K562 (cell line): ENCODE measurements around the gene RAB26. TPM values are rescaled to one million over a fixed set of nuclear protein-coding genes. Genes with fewer than 3 reads are reported as not detected.

Source experiments
- ATAC-seq: fragments of 200-7000 bp; cut with Tn5 transposase; 3 replicates; pipeline ENCODE4 v1.9.1; 2020; ENCODE audit warnings: moderate library complexity
- BruUV-seq: library from RNA; stranded (reverse); fragments of 400-500 nt; replicated peaks from 2 replicates; lab custom pipeline; 2021; lab: Mats Ljungman, UMichigan
- CTCF ChIA-PET: fragments of 300-600 bp; formaldehyde crosslinking; extraction: SDS; loops from one replicate; lab custom pipeline; 2021; ENCODE audit warnings: low intra/inter-chr PET ratio; lab: Yijun Ruan, JAX
- POLR2A ChIA-PET: fragments of 300-600, 350-650 bp; sonication (Branson Sonifier 250); formaldehyde crosslinking; extraction: SDS; loops from one replicate; lab custom pipeline; 2021; ENCODE audit warnings: antibody characterized with exemption, inconsistent platforms; lab: Yijun Ruan, JAX
- DNase-seq, 4 experiments: peaks; one replicate each; pipeline versions ENCODE4 v3.0.0 to v3.0.0-alpha.2; 2011 to 2018; ENCODE audit warnings: low spot score in 3 of 4, mixed read lengths in 3 of 4; ENCODE audit errors: extremely low read depth in 1 of 4
- FAIRE-seq: peaks from 2 replicates; lab custom pipeline; 2011; peaks lifted over from hg19 to GRCh38; lab: Jason Lieb, UNC
- H2AFZ ChIP-seq: 2 replicates; pipeline ENCODE4 v1.6.0; 2011; ENCODE audit warnings: low read depth, low read length, control low read depth, inconsistent platforms
- H3K27ac ChIP-seq: fragments of 200-600 bp; 3 replicates; pipeline ENCODE4 v1.8.0; 2011; ENCODE audit warnings: low read depth, mild to moderate bottlenecking, control low read depth, inconsistent platforms, low read length, moderate library complexity, mixed read lengths; ENCODE audit errors: extremely low read depth
- H3K27me3 ChIP-seq, 2 experiments: fragments of 300-600 bp in 1 of 2; 2 replicates in 1 of 2; 3 replicates in 1 of 2; pipeline versions ENCODE4 v1.6.0 to v1.8.0; 2011; ENCODE audit warnings: inconsistent platforms in 2 of 2, low read length in 2 of 2, mild to moderate bottlenecking in 1 of 2, mixed read lengths in 1 of 2, moderate library complexity in 1 of 2; ENCODE audit not compliant: control insufficient read depth in 2 of 2, insufficient read depth in 2 of 2
- H3K36me3 ChIP-seq: fragments of 300-600 bp; 3 replicates; pipeline ENCODE4 v1.8.0; 2011; ENCODE audit warnings: mild to moderate bottlenecking, low read length, inconsistent platforms; ENCODE audit not compliant: control insufficient read depth, insufficient read depth
- H3K4me1 ChIP-seq, 2 experiments: fragments of 200-600 bp in 1 of 2; replicated peaks in 1 of 2; 2 replicates in 1 of 2; 3 replicates in 1 of 2; pipeline versions ENCODE4 v1.5.1 to v1.8.0; 2011; ENCODE audit warnings: inconsistent platforms in 2 of 2, low read length in 2 of 2, mild to moderate bottlenecking in 1 of 2, mixed read lengths in 1 of 2, moderate library complexity in 1 of 2; ENCODE audit not compliant: control insufficient read depth in 2 of 2, insufficient read depth in 2 of 2
- H3K4me2 ChIP-seq: 2 replicates; pipeline ENCODE4 v1.6.1; 2011; ENCODE audit warnings: low read length, control low read depth, inconsistent platforms, mixed read lengths; ENCODE audit not compliant: insufficient read depth
- H3K4me3 ChIP-seq: fragments of 200-600 bp; sonication (generic), shearing (Covaris generic); 2 replicates; pipeline ENCODE4 v1.5.1; 2016; ENCODE audit warnings: control low read depth, inconsistent platforms
- H3K79me2 ChIP-seq: fragments of 200-600 bp; 3 replicates; pipeline ENCODE4 v1.8.0; 2011; ENCODE audit warnings: low read length, inconsistent platforms; ENCODE audit not compliant: control insufficient read depth, insufficient read depth
- H3K9ac ChIP-seq, 2 experiments: 2 replicates each; pipeline versions ENCODE4 v1.6.0 to v1.6.1; 2011; ENCODE audit warnings: low read depth in 2 of 2, low read length in 2 of 2, control low read depth in 1 of 2, inconsistent platforms in 1 of 2, mild to moderate bottlenecking in 1 of 2, mixed read lengths in 1 of 2; ENCODE audit not compliant: insufficient read depth in 1 of 2
- H3K9me1 ChIP-seq: one replicate; pipeline ENCODE4 v1.6.0; 2011; ENCODE audit warnings: inconsistent platforms, mild to moderate bottlenecking, low read length, moderate library complexity; ENCODE audit not compliant: control insufficient read depth, insufficient read depth
- H3K9me3 ChIP-seq: replicated peaks from 2 replicates; pipeline ENCODE4 v1.5.1; 2011; ENCODE audit warnings: low read depth, low read length, inconsistent platforms; ENCODE audit not compliant: control insufficient read depth, insufficient read depth
- H4K20me1 ChIP-seq: replicated peaks from 2 replicates; pipeline ENCODE4 v1.6.1; 2011; ENCODE audit warnings: low read length, inconsistent platforms, mixed read lengths; ENCODE audit not compliant: control insufficient read depth, insufficient read depth
- NFYB ChIP-seq: IDR thresholded peaks from 2 replicates; pipeline ENCODE4 v1.6.1; 2011; ENCODE audit warnings: mild to moderate bottlenecking, moderate library complexity; ENCODE audit not compliant: insufficient read length; ENCODE audit errors: extremely low read depth
- NR2C1 ChIP-seq, 2 experiments: fragments of 450-650 bp; IDR thresholded peaks; 2 replicates each; pipeline ENCODE4 v1.6.1; 2017; ENCODE audit warnings: mild to moderate bottlenecking in 2 of 2, antibody characterized with exemption in 1 of 2, inconsistent platforms in 1 of 2, missing compliant biosample characterization in 1 of 2, missing genetic modification characterization in 1 of 2
- NR2C2 ChIP-seq, 2 experiments: fragments of 200-800 bp in 1 of 2; sonication (Bioruptor generic) in 1 of 2; sonication (generic) in 1 of 2; formaldehyde crosslinking in 1 of 2; IDR thresholded peaks; 2 replicates each; pipeline versions ENCODE4 v1.6.1 to v1.8.0; 2016 to 2022; ENCODE audit warnings: mild to moderate bottlenecking in 1 of 2, missing compliant biosample characterization in 1 of 2, missing genetic modification characterization in 1 of 2, missing genetic modification reagents in 1 of 2
- PRPF4 ChIP-seq: fragments of 200-400 bp; formaldehyde crosslinking; IDR thresholded peaks from one replicate; pipeline ENCODE4 v1.6.1; 2017; ENCODE audit warnings: low read length, low read depth, mild to moderate bottlenecking; ENCODE audit not compliant: insufficient read depth, poor library complexity, severe bottlenecking
- RHOXF2B ChIP-seq: fragments of 250-450 bp; sonication (Bioruptor Pico); conservative IDR thresholded peaks from 2 replicates; pipeline ENCODE4 v1.5.1; 2021
- TGIF2 ChIP-seq: sonication (generic); formaldehyde crosslinking; IDR thresholded peaks from 2 replicates; pipeline ENCODE4 v1.8.1; 2022; ENCODE audit warnings: mild to moderate bottlenecking, missing genetic modification reagents, moderate library complexity
- ZBTB33 ChIP-seq: sonication (generic); formaldehyde crosslinking; IDR thresholded peaks from 2 replicates; pipeline ENCODE4 v1.8.1; 2023; ENCODE audit warnings: mild to moderate bottlenecking, missing genetic modification reagents
- ZBTB7A ChIP-seq: IDR thresholded peaks from 2 replicates; pipeline ENCODE4 v1.6.1; 2011; ENCODE audit warnings: low read depth, mild to moderate bottlenecking, low read length, moderate library complexity, borderline replicate concordance; ENCODE audit not compliant: control insufficient read depth
- ZNF121 ChIP-seq: sonication (generic); formaldehyde crosslinking; conservative IDR thresholded peaks from 2 replicates; pipeline ENCODE4 v1.8.0; 2022; ENCODE audit warnings: missing genetic modification reagents
- ZNF239 ChIP-seq: fragments of 250-450 bp; sonication (Bioruptor Pico); IDR thresholded peaks from 2 replicates; pipeline ENCODE4 v1.4.0; 2020; ENCODE audit warnings: mild to moderate bottlenecking
- ZNF561 ChIP-seq: fragments of 450-650 bp; formaldehyde crosslinking; conservative IDR thresholded peaks from 2 replicates; pipeline ENCODE4 v1.4.0; 2020; ENCODE audit warnings: mild to moderate bottlenecking, moderate library complexity
- WGBS: fragments of 100-300 bp; shearing (Covaris generic); methylation state at CpG from one replicate; pipeline ENCODE4 v1.1.6; 2016; ENCODE audit warnings: low coverage, mixed read lengths; ENCODE audit not compliant: insufficient coverage; ENCODE audit errors: missing lambda C conversion rate; 5-methylcytosine and 5-hydroxymethylcytosine counted together
- in situ Hi-C: fragments of 300-500 bp; cut with MboI; formaldehyde crosslinking; loops from 4 replicates; pipeline ENCODE4 v1.15.0; 2018; ENCODE audit warnings: inconsistent platforms, mixed read lengths
- intact Hi-C: fragments of 100-400 bp; cut with micrococcal nuclease; formaldehyde crosslinking; loops from 2 replicates; pipeline ENCODE4 v1.14.2; 2022
- polyA plus RNA-seq, 8 experiments: library from polyadenylated mRNA; depleted of rRNA in 4 of 8; stranded (reverse) in 5 of 8; unstranded in 3 of 8; fragments of >200 nt; fragmentation: Nextera tagmentation in 2 of 8; fragmentation: Illumina TruSeq in 1 of 8; extraction: Ambion mirVana in 2 of 8; extraction: Trizol in 1 of 8; gene quantifications; 2 replicates each; pipeline versions ENCODE4 v1.2.1 to v1.2.3, GENCODE V29; 2011 to 2014; ENCODE audit warnings: inconsistent platforms in 1 of 8, missing spikeins in 1 of 8
- total RNA-seq, 7 experiments: library from RNA; depleted of rRNA in 6 of 7; stranded (reverse); fragments of >200 nt in 6 of 7; fragmentation: Illumina TruSeq in 2 of 7; extraction: Trizol in 2 of 7; gene quantifications; 2 replicates each; pipeline versions ENCODE4 v1.2.1 to v1.2.3, GENCODE V29; 2011 to 2021; ENCODE audit warnings: low replicate concordance in 1 of 7

The RAB26 gene
- total and polyA plus RNA-seq, 9 of the 15 experiments (the other 6 are each of a cell fraction or from before 2014, with no cell fraction given): 0.25 to 6.1 (median 2.1) TPM

- DNase-seq (no peak), FAIRE-seq (no peak), ATAC-seq (no peak)
- no peak for TF ChIP-seq TGIF2
- TF ChIP-seq ZNF121 (CRISPR knock-in tag): peak; percentile 69; the same call in 1 of the 2 replicates
- TF ChIP-seq ZNF561 (CRISPR knock-in tag): no peak
- Histone ChIP-seq H3K9me3 (no peaks in the 10 kb centered on the region), H3K9ac (peak overlapping the region in 1 of 2 experiments; percentile 71; a peak in 2 of 4 replicates), H2AFZ (no peak overlapping the region), H3K9me1 (no peaks in the 10 kb centered on the region), H3K27me3 (no peaks in the 10 kb centered on the region), H3K4me3 (no peak overlapping the region), H4K20me1 (0 out of 2 replicates have a peak, but pooled peaks cover 3% of the 10 kb centered on the region), H3K4me2 (no peak overlapping the region), H3K36me3 (no peaks in the 10 kb centered on the region), H3K27ac (no peak overlapping the region), H3K4me1 (peaks cover 0 to 68% of the 10 kb centered on the region in 2 experiments; a peak in 2 of 5 replicates), H3K79me2 (no peaks in the 10 kb centered on the region)
- ChIA-PET POLR2A (no interaction called here), CTCF (no interaction called here)
- 74% methylated on average over 7 of the region's 8 CpGs for WGBS
- intact Hi-C loops (no loop called here), in situ Hi-C loops (no loop called here)
- no TSS peak for BruUV-seq
Measured at GRCh38 chr16:2188395-2188794, 40.0 kb downstream of the RAB26 start.

GRCh38 chr16:2189252-2189893 lies 40.9 kb downstream of the RAB26 start:
- Histone ChIP-seq H3K36me3 (no peaks in the 10 kb centered on the region), H3K9me3 (no peaks in the 10 kb centered on the region), H3K79me2 (no peaks in the 10 kb centered on the region), H3K4me2 (no peak overlapping the region), H3K27me3 (no peaks in the 10 kb centered on the region), H3K4me3 (no peak overlapping the region), H4K20me1 (0 out of 2 replicates have a peak, but pooled peaks cover 3% of the 10 kb centered on the region), H3K9ac (peak overlapping the region in 1 of 2 experiments; percentile 26; a peak in 1 of 4 replicates), H3K9me1 (no peaks in the 10 kb centered on the region), H2AFZ (no peak overlapping the region), H3K27ac (no peak overlapping the region), H3K4me1 (peaks cover 0 to 67% of the 10 kb centered on the region in 2 experiments; a peak in 2 of 5 replicates)
- no peak for ATAC-seq
- intact Hi-C loops (no loop called here), in situ Hi-C loops (no loop called here)
- ChIA-PET POLR2A (interaction anchor here (0.7 to 3.4 kb wide), 4 partner anchors 11 to 38 kb away, joined by 3 to 11 read pairs (median 4); partner anchors contain the start of gene TRAF7), CTCF (no interaction called here)
- no peak for TF ChIP-seq NFYB
- TF ChIP-seq ZBTB33 (CRISPR knock-in tag): peak; percentile 87
- peak; percentile 80 for TF ChIP-seq PRPF4
- TF ChIP-seq ZNF239 (CRISPR knock-in tag): no peak
- TF ChIP-seq ZBTB7A: peak; percentile 72; the same call in 1 of the 2 replicates
- TF ChIP-seq NR2C2 (CRISPR knock-in tag; IDR thresholded peaks at IDR 0.05): peak; percentile 85; the same call in 1 of the 2 replicates
- peak; percentile 91 for TF ChIP-seq NR2C2 (tag; IDR thresholded peaks at IDR 0.05)
- peak; percentile 94 for TF ChIP-seq NR2C1 (IDR thresholded peaks at IDR 0.05)
- peak; percentile 95 for TF ChIP-seq NR2C1 (tag; IDR thresholded peaks at IDR 0.05)
- TF ChIP-seq RHOXF2B (CRISPR knock-in tag): no peak
- WGBS: 68% methylated on average over 18 of the region's 25 CpGs
- no TSS peak for BruUV-seq
- FAIRE-seq: no peak
- peak in 1 of 4 experiments; percentile 42 for DNase-seq
